HepG2 (cell line): ENCODE measurements around the gene C20orf204. TPM values are rescaled to one million over a fixed set of nuclear protein-coding genes. Genes with fewer than 3 reads are reported as not detected.

ENCODE experiments used
- ATAC-seq: fragments of 200-7000 bp; cut with Tn5 transposase; 3 replicates; pipeline ENCODE4 v1.9.1; 2020; ENCODE audit warnings: mild to moderate bottlenecking, moderate library complexity
- BruUV-seq: library from RNA; stranded (reverse); fragments of 400-500 nt; replicated peaks from 2 replicates; lab custom pipeline; 2021; lab: Mats Ljungman, UMichigan
- CTCF ChIA-PET: fragments of 300-600 bp; formaldehyde crosslinking; extraction: SDS; loops from one replicate; lab custom pipeline; 2021; ENCODE audit warnings: low total read pairs, inconsistent platforms, low intra/inter-chr PET ratio; lab: Yijun Ruan, JAX
- POLR2A ChIA-PET: fragments of 350-600 bp; sonication (Branson Sonifier 250); formaldehyde crosslinking; loops from one replicate; lab custom pipeline; 2020; ENCODE audit warnings: antibody characterized with exemption, inconsistent platforms; lab: Yijun Ruan, JAX
- DNase-seq: peaks from one replicate; pipeline ENCODE4 v3.0.0-alpha.2; 2015; ENCODE audit warnings: low spot score
- FAIRE-seq: peaks from 3 replicates; lab custom pipeline; 2011; peaks lifted over from hg19 to GRCh38; lab: Jason Lieb, UNC
- H2AFZ ChIP-seq: one replicate; pipeline ENCODE4 v1.6.1; 2011; ENCODE audit warnings: low read length, inconsistent platforms
- H3K27ac ChIP-seq: fragments of 300-600 bp; 3 replicates; pipeline ENCODE4 v1.8.0; 2011; ENCODE audit warnings: mixed run types, mild to moderate bottlenecking, mixed read lengths, low read length, inconsistent platforms; ENCODE audit not compliant: insufficient read depth; ENCODE audit errors: extremely low read length
- H3K27me3 ChIP-seq, 2 experiments: fragments of 200-600 bp in 1 of 2; 2 replicates in 1 of 2; 3 replicates in 1 of 2; pipeline versions ENCODE4 v1.6.0 to v1.8.0; 2011; ENCODE audit warnings: low read length in 2 of 2, mild to moderate bottlenecking in 2 of 2, moderate library complexity in 2 of 2, inconsistent platforms in 1 of 2; ENCODE audit not compliant: insufficient read depth in 2 of 2, control insufficient read depth in 1 of 2
- H3K36me3 ChIP-seq, 2 experiments: fragments of 200-600 bp in 1 of 2; replicated peaks in 1 of 2; 2 replicates in 1 of 2; 3 replicates in 1 of 2; pipeline versions ENCODE4 v1.5.1 to v1.8.0; 2011; ENCODE audit warnings: low read length in 2 of 2, inconsistent platforms in 1 of 2; ENCODE audit not compliant: insufficient read depth in 2 of 2, control insufficient read depth in 1 of 2
- H3K4me1 ChIP-seq: 2 replicates; pipeline ENCODE4 v1.5.1; 2012; ENCODE audit warnings: low read length, inconsistent platforms; ENCODE audit not compliant: insufficient read depth
- H3K4me2 ChIP-seq: 2 replicates; pipeline ENCODE4 v1.6.0; 2011; ENCODE audit warnings: low read depth, low read length, inconsistent platforms
- H3K4me3 ChIP-seq, 3 experiments: fragments of 200-600 bp in 1 of 3; sonication (generic), shearing (Covaris generic) in 1 of 3; replicated peaks in 1 of 3; 2 replicates each; pipeline ENCODE4 v1.5.1; 2011 to 2016; ENCODE audit warnings: low read length in 3 of 3, inconsistent platforms in 2 of 3, low read depth in 2 of 3, mild to moderate bottlenecking in 2 of 3, control low read depth in 1 of 3, mixed read lengths in 1 of 3; ENCODE audit not compliant: insufficient read depth in 1 of 3
- H3K79me2 ChIP-seq: one replicate; pipeline ENCODE4 v1.6.1; 2011; ENCODE audit warnings: low read length, inconsistent platforms; ENCODE audit not compliant: insufficient read depth
- H3K9ac ChIP-seq: 2 replicates; pipeline ENCODE4 v1.6.0; 2011; ENCODE audit warnings: mild to moderate bottlenecking, low read depth, low read length, inconsistent platforms; ENCODE audit not compliant: insufficient read depth
- H3K9me3 ChIP-seq: 2 replicates; pipeline ENCODE4 v1.5.1; 2012; ENCODE audit warnings: mild to moderate bottlenecking, low read length
- H4K20me1 ChIP-seq: 2 replicates; pipeline ENCODE4 v1.6.0; 2011; ENCODE audit warnings: inconsistent platforms, mild to moderate bottlenecking, low read length, moderate library complexity; ENCODE audit not compliant: insufficient read depth
- ESRRA ChIP-seq: sonication (generic); formaldehyde crosslinking; IDR thresholded peaks from 2 replicates; pipeline ENCODE4 v1.5.1; 2020; ENCODE audit warnings: mild to moderate bottlenecking, low read depth, missing genetic modification reagents
- RXRA ChIP-seq: sonication (generic); formaldehyde crosslinking; IDR thresholded peaks from 2 replicates; pipeline ENCODE4 v1.5.1; 2020; ENCODE audit warnings: missing genetic modification reagents
- ZEB1 ChIP-seq: IDR thresholded peaks from 2 replicates; pipeline ENCODE4 v1.6.1; 2012; ENCODE audit warnings: mild to moderate bottlenecking, low read depth, inconsistent platforms; ENCODE audit not compliant: insufficient replicate concordance
- ZHX1 ChIP-seq: sonication (generic); formaldehyde crosslinking; IDR thresholded peaks from 2 replicates; pipeline ENCODE4 v1.8.1; 2022; ENCODE audit warnings: low read depth, mild to moderate bottlenecking, missing genetic modification reagents
- ZNF431 ChIP-seq: sonication (generic); formaldehyde crosslinking; IDR thresholded peaks from 2 replicates; pipeline ENCODE4 v1.9.0; 2022; ENCODE audit warnings: missing genetic modification reagents, low read depth, mild to moderate bottlenecking, borderline replicate concordance
- ZNF768 ChIP-seq: sonication (generic); formaldehyde crosslinking; IDR thresholded peaks from 2 replicates; pipeline ENCODE4 v1.4.0; 2020; ENCODE audit warnings: missing genetic modification reagents
- whole genome bisulfite sequencing: methylation state at CpG from one replicate; pipeline ENCODE4 v1.1.6; 2017; ENCODE audit warnings: low lambda C conversion rate; 5-methylcytosine and 5-hydroxymethylcytosine counted together
- in situ Hi-C: cut with HindIII; loops from 2 replicates; pipeline ENCODE4 v1.10.0; 2017; ENCODE audit warnings: low pct_unique_long_range_greater_than_20kb; ENCODE audit not compliant: extremely low pct_ligation_motif_present
- intact Hi-C: fragments of 100-400 bp; cut with micrococcal nuclease; formaldehyde crosslinking; loops from one replicate; pipeline ENCODE4 v1.10.0; 2022; ENCODE audit not compliant: unreplicated experiment
- polyA plus RNA-seq, 8 experiments: library from polyadenylated mRNA; depleted of rRNA in 3 of 8; stranded (reverse) in 7 of 8; unstranded in 1 of 8; fragments of >200 nt; fragmentation: Illumina TruSeq in 4 of 8; extraction: Trizol in 4 of 8; gene quantifications; 2 replicates each; pipeline versions ENCODE4 v1.2.1 to v1.2.3, GENCODE V29; 2011 to 2016; ENCODE audit warnings: low read depth in 4 of 8, missing spikeins in 1 of 8, mixed read lengths in 1 of 8; ENCODE audit not compliant: insufficient read depth in 1 of 8
- total RNA-seq, 5 experiments: library from RNA; depleted of rRNA; stranded (reverse); fragments of >200 nt; fragmentation: Illumina TruSeq; extraction: Trizol; gene quantifications; 2 replicates each; pipeline ENCODE4 v1.2.3, GENCODE V29; 2016; ENCODE audit warnings: low read depth in 1 of 5

C20orf204 gene
- total and polyA plus RNA-seq, 2 of the 13 experiments (the other 11 are each of a cell fraction or from before 2014, with no cell fraction given): 22.1 to 80.0 TPM

- TF ChIP-seq ZHX1 (CRISPR knock-in tag): no peak
- TF ChIP-seq ESRRA (CRISPR knock-in tag): no peak
- TF ChIP-seq ZNF431: no peak
- TF ChIP-seq, all 625 proteins: peak for 2
These were observed 29.1 kb upstream of the C20orf204 start (continued) for GRCh38 chr20:64006902-64007301.

- no peaks in the 10 kb centered on the region for H3K27me3 ChIP-seq
- ATAC-seq (no peak), DNase-seq (no peak), FAIRE-seq (no peak)
- WGBS: 96% methylated on average over 13 of the region's 13 CpGs
- no peak overlapping the region for H3K27ac ChIP-seq
- peaks cover 52 to 84% of the 10 kb centered on the region in 2 experiments for H3K36me3 ChIP-seq
- H3K4me2 ChIP-seq: no peak overlapping the region
- POLR2A ChIA-PET: no interaction called here
- no peaks in the 10 kb centered on the region for H3K9me3 ChIP-seq
- intact Hi-C loops (no loop called here), in situ Hi-C loops (no loop called here)
- CTCF ChIA-PET: no interaction called here
- no peak overlapping the region for H3K9ac ChIP-seq
- peaks cover 11% of the 10 kb centered on the region for H3K79me2 ChIP-seq
- H4K20me1 ChIP-seq: no peaks in the 10 kb centered on the region
- H2AFZ ChIP-seq: no peak overlapping the region
- BruUV-seq: no TSS peak
- H3K4me3 ChIP-seq: no peak overlapping the region
- H3K4me1 ChIP-seq: no peaks in the 10 kb centered on the region
- TF ChIP-seq ZEB1 (no peak), ZNF768 (CRISPR knock-in tag) (peak; percentile 47; the same call in 1 of the 2 replicates), RXRA (CRISPR knock-in tag) (0 out of 2 replicates have a peak, but pooled peaks have one; percentile 22)
These were observed 26.1 kb upstream of the C20orf204 start for GRCh38 chr20:64009811-64010387.
